ENCODE data around the gene PCCA.
"Not testable (repeated sequence)": the region's sequence is repeated elsewhere in the genome, so short reads cannot be mapped to it uniquely, and the experiment has no call there.

PCCA gene

DNA sequence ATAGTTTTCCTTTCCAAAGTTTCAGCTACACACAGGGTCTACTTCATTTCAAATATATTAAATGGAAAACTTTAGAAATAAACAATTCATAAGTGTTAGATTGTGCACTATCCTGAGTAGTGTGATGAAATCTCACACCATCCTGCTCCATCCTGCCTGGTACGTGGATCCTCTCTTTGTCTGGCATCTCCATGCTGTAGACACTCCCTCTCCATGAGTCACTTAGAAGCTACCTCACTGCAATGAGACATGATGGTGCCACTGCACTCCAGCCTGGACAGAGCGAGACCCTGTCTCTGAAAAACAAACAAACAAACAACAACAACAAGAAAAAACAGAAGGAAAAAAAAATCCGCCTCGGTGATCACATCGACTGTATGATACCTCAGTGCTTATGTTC, 191.8 kb downstream of the PCCA start:
- Histone ChIP-seq H3K4me2 (ENCODE audit: insufficient read depth, low read length) (no peak overlapping the region), H3K4me1 (ENCODE audit: insufficient read depth, low read length) (no peaks in the 10 kb centered on the region), H4K20me1 (ENCODE audit: insufficient read depth, low read length) (no peaks in the 10 kb centered on the region), H3K4me3 (ENCODE audit: low read depth in 1 of 2, low read length in 2 of 2) (no peak overlapping the region), H3K27me3 (ENCODE audit: insufficient read depth, low read length, poor library complexity) (no peaks in the 10 kb centered on the region), H3K79me2 (ENCODE audit: insufficient read depth, low read length) (no peaks in the 10 kb centered on the region), H3K9me3 (ENCODE audit: insufficient read depth, low read length, severe bottlenecking) (no peaks in the 10 kb centered on the region), H3K36me3 (ENCODE audit: insufficient read depth, low read length) (no peaks in the 10 kb centered on the region), H3K9ac (ENCODE audit: low read depth, low read length) (no peak overlapping the region), H3K27ac (ENCODE audit: low read length) (no peak overlapping the region), H2AFZ (ENCODE audit: low read depth, low read length) (no peak overlapping the region)
- DNase-seq (no peak), ATAC-seq (ENCODE audit: insufficient read depth, low read depth) (no peak)
- no peak for TF ChIP-seq EZH2 (IDR thresholded peaks at IDR 0.05; ENCODE audit: borderline replicate concordance, low read depth, low read length, severe bottlenecking)
- no peak for TF ChIP-seq CTCF (IDR thresholded peaks at IDR 0.05; ENCODE audit: borderline replicate concordance, extremely low read depth, low read length, poor library complexity, severe bottlenecking)

- not testable (repeated sequence) for H3K9ac ChIP-seq (ENCODE audit: low read depth, low read length); H3K27me3 ChIP-seq (ENCODE audit: insufficient read depth, low read length, poor library complexity); H3K36me3 ChIP-seq (ENCODE audit: insufficient read depth, low read length); H3K79me2 ChIP-seq (ENCODE audit: insufficient read depth, low read length); H3K4me3 ChIP-seq (ENCODE audit: low read depth in 1 of 2, low read length in 2 of 2); H3K4me1 ChIP-seq (ENCODE audit: insufficient read depth, low read length); H3K4me2 ChIP-seq (ENCODE audit: insufficient read depth, low read length); DNase-seq; H3K9me3 ChIP-seq (ENCODE audit: insufficient read depth, low read length, severe bottlenecking); H3K27ac ChIP-seq (ENCODE audit: low read length); H4K20me1 ChIP-seq (ENCODE audit: insufficient read depth, low read length); ATAC-seq (ENCODE audit: insufficient read depth, low read depth); H2AFZ ChIP-seq (ENCODE audit: low read depth, low read length)
Measured at GRCh38 chr13:100282306-100282705, 193.4 kb downstream of the PCCA start.

GRCh38 chr13:100290165-100290801, 201.4 kb downstream of the PCCA start:
- H3K79me2 ChIP-seq (ENCODE audit: insufficient read depth, low read length) = no peaks in the 10 kb centered on the region
- H3K36me3 ChIP-seq (ENCODE audit: insufficient read depth, low read length) = no peaks in the 10 kb centered on the region
- no peaks in the 10 kb centered on the region for H3K4me1 ChIP-seq (ENCODE audit: insufficient read depth, low read length)
- TF ChIP-seq EZH2 (IDR thresholded peaks at IDR 0.05; ENCODE audit: borderline replicate concordance, low read depth, low read length, severe bottlenecking) = no peak
- TF ChIP-seq CTCF (IDR thresholded peaks at IDR 0.05; ENCODE audit: borderline replicate concordance, extremely low read depth, low read length, poor library complexity, severe bottlenecking) = no peak
- no peak for DNase-seq
- H3K27ac ChIP-seq (ENCODE audit: low read length) = no peak overlapping the region
- H3K27me3 ChIP-seq (ENCODE audit: insufficient read depth, low read length, poor library complexity) = no peaks in the 10 kb centered on the region
- H3K9ac ChIP-seq (ENCODE audit: low read depth, low read length) = no peak overlapping the region
- no peak overlapping the region for H3K4me3 ChIP-seq (ENCODE audit: low read depth in 1 of 2, low read length in 2 of 2)
- H3K4me2 ChIP-seq (ENCODE audit: insufficient read depth, low read length) = no peak overlapping the region
- ATAC-seq (ENCODE audit: insufficient read depth, low read depth) = no peak
- H2AFZ ChIP-seq (ENCODE audit: low read depth, low read length) = no peak overlapping the region
- no peaks in the 10 kb centered on the region for H4K20me1 ChIP-seq (ENCODE audit: insufficient read depth, low read length)
- no peaks in the 10 kb centered on the region for H3K9me3 ChIP-seq (ENCODE audit: insufficient read depth, low read length, severe bottlenecking)

GRCh38 chr13:100291624-100292023, 202.7 kb downstream of the PCCA start:
- H4K20me1 ChIP-seq (ENCODE audit: insufficient read depth, low read length) = no peaks in the 10 kb centered on the region
- H3K27ac ChIP-seq (ENCODE audit: low read length) = no peak overlapping the region
- no peaks in the 10 kb centered on the region for H3K27me3 ChIP-seq (ENCODE audit: insufficient read depth, low read length, poor library complexity)
- no peaks in the 10 kb centered on the region for H3K9me3 ChIP-seq (ENCODE audit: insufficient read depth, low read length, severe bottlenecking)
- no peak overlapping the region for H3K4me2 ChIP-seq (ENCODE audit: insufficient read depth, low read length)
- no peak overlapping the region for H3K9ac ChIP-seq (ENCODE audit: low read depth, low read length)
- H3K4me3 ChIP-seq (ENCODE audit: low read depth in 1 of 2, low read length in 2 of 2) = no peak overlapping the region
- H3K4me1 ChIP-seq (ENCODE audit: insufficient read depth, low read length) = no peaks in the 10 kb centered on the region
- no peaks in the 10 kb centered on the region for H3K79me2 ChIP-seq (ENCODE audit: insufficient read depth, low read length)
- H2AFZ ChIP-seq (ENCODE audit: low read depth, low read length) = no peak overlapping the region
- no peaks in the 10 kb centered on the region for H3K36me3 ChIP-seq (ENCODE audit: insufficient read depth, low read length)
- no peak for DNase-seq
- no peak for TF ChIP-seq EZH2 (IDR thresholded peaks at IDR 0.05; ENCODE audit: borderline replicate concordance, low read depth, low read length, severe bottlenecking)
- TF ChIP-seq CTCF (IDR thresholded peaks at IDR 0.05; ENCODE audit: borderline replicate concordance, extremely low read depth, low read length, poor library complexity, severe bottlenecking) = no peak
- no peak for ATAC-seq (ENCODE audit: insufficient read depth, low read depth)

Data from DND-41 (cell line).